GM12872 (cell line): Measurements from ENCODE around the gene RAD51B.

ENCODE experiments used
- CTCF ChIP-seq: IDR thresholded peaks from 3 replicates; pipeline ENCODE4 v1.5.1; 2011; ENCODE audit warnings: low read depth, mild to moderate bottlenecking, low read length, moderate library complexity; ENCODE audit not compliant: insufficient read depth

The RAD51B gene

GRCh38 chr14:68379510-68380328 is 560.1 kb downstream of the RAD51B start:
- TF ChIP-seq CTCF = no peak

- no peak for TF ChIP-seq CTCF
Observed at GRCh38 chr14:68380329-68380741, 560.8 kb downstream of the RAD51B start.

- TF ChIP-seq CTCF = no peak
Observed at GRCh38 chr14:68384335-68384734, 564.8 kb downstream of the RAD51B start.

- no peak for TF ChIP-seq CTCF
Observed at GRCh38 chr14:68384881-68385280, 565.3 kb downstream of the RAD51B start.

GRCh38 chr14:68386446-68386845 is 566.9 kb downstream of the RAD51B start:
- no peak for TF ChIP-seq CTCF

GRCh38 chr14:68386950-68387779 is 567.6 kb downstream of the RAD51B start:
- no peak for TF ChIP-seq CTCF

GRCh38 chr14:68389943-68390342 is 570.4 kb downstream of the RAD51B start:
- no peak for TF ChIP-seq CTCF
